Activated CD4-positive, alpha-beta memory T cell treated with anti-CD3 and anti-CD28 coated beads, Interleukin-2, amount 10 ng/mL, durations not matched to agents 7 days and 5 days (primary cell): ENCODE results near the gene PHLDA2. TPM values are rescaled to one million over a fixed set of nuclear protein-coding genes. Genes with fewer than 3 reads are reported as not detected.

Source experiments
- CTCF ChIA-PET: fragments of 350-600 bp; sonication (Branson Sonifier 250); formaldehyde crosslinking; loops from one replicate; lab custom pipeline; 2021; ENCODE audit warnings: antibody characterized with exemption, inconsistent platforms; lab: Charles Lee
- POLR2A ChIA-PET: fragments of 350-600 bp; sonication (Branson Sonifier 250); formaldehyde crosslinking; loops from one replicate; lab custom pipeline; 2021; ENCODE audit warnings: antibody characterized with exemption; lab: Charles Lee
- DNase-seq: peaks from one replicate; pipeline ENCODE4 v3.0.0-alpha.2; 2020
- H3K27ac Mint-ChIP-seq: one replicate; pipeline ENCODE4 v1.8.0; 2021; ENCODE audit warnings: mild to moderate bottlenecking, mixed read lengths
- H3K27me3 Mint-ChIP-seq: one replicate; pipeline ENCODE4 v1.8.0; 2021; ENCODE audit warnings: mixed read lengths
- H3K36me3 Mint-ChIP-seq: one replicate; pipeline ENCODE4 v1.8.0; 2021; ENCODE audit warnings: low read depth, mixed read lengths
- H3K4me1 Mint-ChIP-seq: one replicate; pipeline ENCODE4 v1.8.0; 2021; ENCODE audit warnings: mixed read lengths
- H3K4me3 Mint-ChIP-seq: one replicate; pipeline ENCODE4 v1.8.0; 2021; ENCODE audit warnings: mild to moderate bottlenecking, mixed read lengths
- H3K9me3 Mint-ChIP-seq: one replicate; pipeline ENCODE4 v1.8.0; 2021; ENCODE audit warnings: mixed read lengths
- total RNA-seq, 2 experiments: library from RNA; stranded (reverse); gene quantifications; one replicate each; pipeline ENCODE4 v1.2.3, GENCODE V29; 2021

Gene PHLDA2
- total RNA-seq, 2 experiments from 2014 or later = 3.7 to 5.0 TPM

- no peaks in the 10 kb centered on the region for H3K36me3 Mint-ChIP-seq
- no peak overlapping the region for H3K27ac Mint-ChIP-seq
- DNase-seq = no peak
- peaks cover 20% of the 10 kb centered on the region for H3K27me3 Mint-ChIP-seq
- CTCF ChIA-PET = no interaction called here
- peaks cover 17% of the 10 kb centered on the region for H3K4me1 Mint-ChIP-seq
- no peaks in the 10 kb centered on the region for H3K9me3 Mint-ChIP-seq
- H3K4me3 Mint-ChIP-seq = no peak overlapping the region
- POLR2A ChIA-PET = interaction anchor here (1.0 to 1.4 kb wide), 3 partner anchors 9 to 32 kb away, joined by 3 read pairs; no protein-coding TSS in a partner anchor
Measured at GRCh38 chr11:2924821-2925675, 4.2 kb downstream of the PHLDA2 start.

DNA sequence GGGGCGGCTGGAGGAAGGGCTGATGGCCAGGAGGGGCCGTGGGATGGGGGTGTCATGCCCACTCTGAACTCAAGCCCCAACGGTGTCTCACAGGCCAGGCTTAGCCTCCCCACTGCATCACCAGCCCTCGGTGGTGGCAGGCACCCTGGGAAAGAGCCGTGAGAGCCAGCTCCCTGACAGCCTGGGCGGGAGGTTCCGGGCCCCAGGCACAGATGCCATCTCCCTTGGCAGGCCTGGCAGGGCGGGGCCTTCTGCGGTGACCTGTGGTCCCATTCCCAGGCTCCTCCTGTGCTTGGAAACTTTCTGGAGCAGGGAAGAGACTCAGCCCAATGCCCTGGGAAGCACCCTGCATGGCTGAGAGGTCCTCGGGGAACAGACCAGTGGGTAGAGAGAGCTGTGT lies 4.8 kb downstream of the PHLDA2 start:
- Mint-ChIP-seq H3K9me3 (no peaks in the 10 kb centered on the region), H3K27me3 (peaks cover 17% of the 10 kb centered on the region), H3K4me1 (peaks cover 14% of the 10 kb centered on the region), H3K4me3 (no peak overlapping the region), H3K36me3 (no peaks in the 10 kb centered on the region), H3K27ac (no peak overlapping the region)
- ChIA-PET CTCF (no interaction called here), POLR2A (interaction anchor here (1.1 to 1.4 kb wide), 2 partner anchors 21 to 31 kb away, joined by 3 read pairs; no protein-coding TSS in a partner anchor)
- no peak for DNase-seq

DNA sequence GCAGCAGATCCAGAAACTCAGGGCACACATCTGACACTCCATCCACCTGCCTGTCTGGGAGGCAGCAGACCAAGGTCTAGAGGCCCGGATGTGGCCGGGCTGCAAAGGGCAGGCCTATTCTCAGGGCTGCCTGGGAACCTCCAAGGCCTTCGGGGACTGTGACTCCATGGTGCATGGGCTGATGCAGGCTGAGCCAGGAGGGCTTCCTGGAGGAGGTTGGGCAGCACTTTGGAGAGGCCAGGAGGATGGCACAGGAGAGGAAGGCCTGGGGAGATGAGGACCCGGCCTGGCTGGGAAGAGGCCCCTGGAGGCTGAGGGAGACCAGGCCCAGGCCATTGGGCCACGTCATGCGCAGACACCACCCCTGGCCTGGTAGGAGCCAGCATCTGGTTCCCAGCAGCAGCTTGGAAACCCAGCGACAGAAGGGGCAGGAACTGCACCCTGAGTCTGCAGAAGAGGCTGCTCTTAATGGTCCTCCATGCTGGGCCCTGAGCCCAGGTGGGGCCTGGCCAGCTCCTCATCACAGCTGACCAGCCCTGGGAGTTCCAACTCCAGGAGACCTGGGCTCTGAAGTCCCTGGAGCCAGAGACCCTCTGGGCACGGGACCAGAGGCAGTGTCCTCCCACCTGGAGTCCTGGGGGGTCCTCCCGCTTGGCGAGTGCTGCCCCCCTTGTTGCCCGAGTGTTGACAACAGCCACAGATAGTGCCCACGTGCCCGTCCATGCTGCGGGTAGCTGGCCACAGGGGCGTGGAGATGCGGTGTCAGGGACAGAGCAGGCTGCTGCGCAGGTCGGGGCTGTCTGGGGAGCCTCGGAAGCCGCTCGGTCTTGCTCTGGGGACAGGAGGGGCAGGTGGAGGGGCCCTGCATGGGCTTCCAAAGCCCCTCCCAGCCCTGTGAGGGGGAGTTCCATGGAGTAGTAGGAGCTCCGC lies 5.5 kb downstream of the PHLDA2 start:
- Mint-ChIP-seq H3K4me3 (no peak overlapping the region), H3K4me1 (peaks cover 10% of the 10 kb centered on the region), H3K27me3 (peaks cover 14% of the 10 kb centered on the region), H3K9me3 (no peaks in the 10 kb centered on the region), H3K36me3 (no peaks in the 10 kb centered on the region), H3K27ac (no peak overlapping the region)
- ChIA-PET CTCF (no interaction called here), POLR2A (interaction anchor here (1.1 to 1.4 kb wide), 2 partner anchors 20 to 31 kb away, joined by 3 read pairs; no protein-coding TSS in a partner anchor)
- DNase-seq = no peak

GRCh38 chr11:2922655-2923054 lies 6.6 kb downstream of the PHLDA2 start:
- Mint-ChIP-seq H3K4me3 (no peak overlapping the region), H3K4me1 (peaks cover 2% of the 10 kb centered on the region), H3K27ac (no peak overlapping the region), H3K27me3 (peaks cover 5% of the 10 kb centered on the region), H3K36me3 (no peaks in the 10 kb centered on the region), H3K9me3 (no peaks in the 10 kb centered on the region)
- DNase-seq = no peak
- CTCF ChIA-PET = no interaction called here
- POLR2A ChIA-PET = no interaction called here

DNA sequence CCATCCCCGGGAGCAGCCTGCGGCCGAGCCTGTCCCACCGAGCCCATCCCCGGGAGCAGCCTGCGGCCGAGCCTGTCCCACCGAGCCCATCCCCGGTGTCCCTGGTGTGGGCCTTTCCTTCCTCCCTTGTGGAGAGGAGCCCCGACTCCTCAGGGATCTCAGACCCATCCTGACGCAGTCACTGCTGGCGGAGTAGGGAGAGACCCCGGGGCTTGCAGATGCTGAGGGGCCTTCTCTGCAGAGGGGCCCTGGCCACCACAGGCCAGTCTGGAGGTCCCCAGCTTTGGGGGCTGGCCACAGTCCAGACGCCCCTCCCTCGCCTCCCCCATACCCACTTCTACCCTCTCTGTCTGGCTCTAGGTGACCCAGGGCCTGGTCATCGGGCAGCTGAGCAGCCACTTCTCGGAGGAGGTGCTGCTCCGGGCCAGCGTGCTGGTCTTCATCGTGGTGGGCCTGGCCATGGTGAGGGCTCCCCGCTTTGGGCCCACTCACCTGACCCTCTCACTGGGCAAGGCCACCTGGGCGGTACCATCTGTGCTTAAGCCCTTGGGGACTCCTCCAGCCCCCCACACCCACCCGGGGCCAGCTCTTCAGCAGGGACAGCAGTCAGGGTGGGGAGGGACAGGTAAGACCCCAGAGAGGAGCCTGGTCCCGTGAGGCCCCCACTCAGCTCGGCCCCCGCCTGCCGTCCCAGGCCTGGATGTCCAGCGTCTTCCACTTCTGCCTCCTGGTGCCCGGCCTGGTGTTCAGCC lies 7.3 kb downstream of the PHLDA2 start:
- no peak overlapping the region for H3K27ac Mint-ChIP-seq
- DNase-seq = no peak
- H3K4me1 Mint-ChIP-seq = no peaks in the 10 kb centered on the region
- CTCF ChIA-PET = no interaction called here
- H3K4me3 Mint-ChIP-seq = no peak overlapping the region
- no peaks in the 10 kb centered on the region for H3K27me3 Mint-ChIP-seq
- POLR2A ChIA-PET = interaction anchor here (0.8 kb wide), 1 partner anchor 20 kb away, joined by 3 read pairs; a partner anchor contains a TSS
- H3K36me3 Mint-ChIP-seq = no peaks in the 10 kb centered on the region
- H3K9me3 Mint-ChIP-seq = no peaks in the 10 kb centered on the region

DNA sequence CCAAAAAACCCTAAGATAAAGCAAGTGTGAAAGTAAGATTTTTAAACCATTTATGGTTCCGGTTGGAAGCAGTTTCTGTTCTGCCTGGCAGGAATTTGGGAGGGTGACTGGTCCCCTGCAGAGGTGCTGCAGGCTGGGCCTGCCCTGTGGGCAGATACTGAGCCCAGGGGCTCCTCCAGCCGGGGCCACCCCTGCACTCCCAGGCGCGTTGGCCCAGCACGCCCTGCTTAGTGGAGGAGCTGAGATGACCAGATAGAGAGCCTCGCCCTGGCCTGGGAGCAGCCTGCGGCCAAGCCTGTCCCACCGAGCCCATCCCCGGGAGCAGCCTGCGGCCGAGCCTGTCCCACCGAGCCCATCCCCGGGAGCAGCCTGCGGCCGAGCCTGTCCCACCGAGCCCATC lies 8.0 kb downstream of the PHLDA2 start:
- ChIA-PET POLR2A (no interaction called here), CTCF (interaction anchor here (1.1 kb wide), 1 partner anchor 9 kb away, joined by 3 read pairs; no protein-coding TSS in a partner anchor)
- Mint-ChIP-seq H3K27ac (no peak overlapping the region), H3K4me3 (no peak overlapping the region), H3K9me3 (no peaks in the 10 kb centered on the region), H3K4me1 (no peaks in the 10 kb centered on the region), H3K36me3 (no peaks in the 10 kb centered on the region), H3K27me3 (no peaks in the 10 kb centered on the region)
- DNase-seq = no peak

- Mint-ChIP-seq H3K27me3 (no peaks in the 10 kb centered on the region), H3K4me3 (no peak overlapping the region), H3K9me3 (no peaks in the 10 kb centered on the region), H3K4me1 (no peaks in the 10 kb centered on the region), H3K27ac (no peak overlapping the region), H3K36me3 (no peaks in the 10 kb centered on the region)
- POLR2A ChIA-PET = interaction anchor here (0.9 kb wide), 1 partner anchor 17 kb away, joined by 3 read pairs; no protein-coding TSS in a partner anchor
- DNase-seq = no peak
- CTCF ChIA-PET = interaction anchor here (1.1 kb wide), 1 partner anchor 10 kb away, joined by 3 read pairs; no protein-coding TSS in a partner anchor
Measured at GRCh38 chr11:2920343-2920742, 8.9 kb downstream of the PHLDA2 start.

DNA sequence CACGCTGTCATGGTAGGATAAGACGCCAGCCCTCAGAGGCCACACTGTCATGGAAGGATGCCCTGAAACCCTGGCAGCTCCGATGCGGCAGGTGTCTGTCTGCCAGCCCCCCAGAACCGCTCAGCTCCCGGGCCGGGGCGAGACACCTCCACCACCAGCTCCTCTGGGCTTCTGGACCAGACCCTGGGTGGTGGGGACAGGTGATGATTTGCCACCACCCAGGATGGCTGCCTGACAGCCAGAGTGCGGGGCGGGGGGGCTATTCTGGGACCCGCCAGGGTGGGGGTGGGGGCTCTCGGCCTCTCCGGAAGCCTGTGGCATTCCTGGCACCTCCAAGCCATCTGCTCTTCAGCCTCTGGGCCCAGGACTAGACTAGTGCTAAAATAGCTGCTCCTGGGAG lies 9.4 kb downstream of the PHLDA2 start:
- no peaks in the 10 kb centered on the region for H3K36me3 Mint-ChIP-seq
- POLR2A ChIA-PET = interaction anchor here (0.9 kb wide), 1 partner anchor 17 kb away, joined by 3 read pairs; no protein-coding TSS in a partner anchor
- CTCF ChIA-PET = no interaction called here
- H3K9me3 Mint-ChIP-seq = no peaks in the 10 kb centered on the region
- H3K27ac Mint-ChIP-seq = no peak overlapping the region
- H3K4me1 Mint-ChIP-seq = no peaks in the 10 kb centered on the region
- H3K27me3 Mint-ChIP-seq = no peaks in the 10 kb centered on the region
- no peak overlapping the region for H3K4me3 Mint-ChIP-seq
- no peak for DNase-seq

GRCh38 chr11:2919188-2919587 lies 10.0 kb downstream of the PHLDA2 start:
- POLR2A ChIA-PET = no interaction called here

GRCh38 chr11:2917842-2918490 lies 11.3 kb downstream of the PHLDA2 start:
- peaks cover 7% of the 10 kb centered on the region for H3K4me1 Mint-ChIP-seq
- H3K27ac Mint-ChIP-seq = no peak overlapping the region
- no peak overlapping the region for H3K4me3 Mint-ChIP-seq
- DNase-seq = no peak
- H3K27me3 Mint-ChIP-seq = no peaks in the 10 kb centered on the region
- H3K9me3 Mint-ChIP-seq = no peaks in the 10 kb centered on the region
- CTCF ChIA-PET = interaction anchor here (1.4 kb wide), 1 partner anchor 25 kb away, joined by 4 read pairs; no protein-coding TSS in a partner anchor
- POLR2A ChIA-PET = no interaction called here
- no peaks in the 10 kb centered on the region for H3K36me3 Mint-ChIP-seq

More at GRCh38 chr11:2919188-2919587, 10.0 kb downstream of the PHLDA2 start:
- Mint-ChIP-seq H3K4me3 (no peak overlapping the region), H3K27me3 (no peaks in the 10 kb centered on the region), H3K27ac (no peak overlapping the region), H3K9me3 (no peaks in the 10 kb centered on the region), H3K36me3 (no peaks in the 10 kb centered on the region), H3K4me1 (no peaks in the 10 kb centered on the region)
- CTCF ChIA-PET = interaction anchor here (1.4 kb wide), 1 partner anchor 26 kb away, joined by 4 read pairs; no protein-coding TSS in a partner anchor
- no peak for DNase-seq

- POLR2A ChIA-PET = interaction anchor here (1.0 kb wide), 1 partner anchor 8 kb away, joined by 3 read pairs; no protein-coding TSS in a partner anchor
- no peak overlapping the region for H3K27ac Mint-ChIP-seq
Measured at GRCh38 chr11:2916892-2917645, 12.2 kb downstream of the PHLDA2 start.

More at GRCh38 chr11:2916892-2917645, 12.2 kb downstream of the PHLDA2 start:
- DNase-seq = no peak
- Mint-ChIP-seq H3K9me3 (no peaks in the 10 kb centered on the region), H3K4me3 (no peak overlapping the region), H3K36me3 (no peaks in the 10 kb centered on the region), H3K27me3 (no peaks in the 10 kb centered on the region), H3K4me1 (peaks cover 7% of the 10 kb centered on the region)
- CTCF ChIA-PET = no interaction called here
